Endothelial cell of umbilical vein (primary cell): Measurements from ENCODE around the gene GAB2. TPM values are rescaled to one million over a fixed set of nuclear protein-coding genes. Genes with fewer than 3 reads are reported as not detected.

Experiments used
- BruUV-seq: library from RNA; stranded (reverse); fragments of 400-500 nt; replicated peaks from 2 replicates; lab custom pipeline; 2021; lab: Mats Ljungman, UMichigan
- CTCF ChIA-PET: fragments of 300-600, 350-600 bp; sonication (Branson Sonifier 250); formaldehyde crosslinking; loops from one replicate; lab custom pipeline; 2021; ENCODE audit warnings: antibody characterized with exemption, inconsistent platforms; lab: Charles Lee
- POLR2A ChIA-PET: fragments of 300-600, 350-600 bp; sonication (Branson Sonifier 250); formaldehyde crosslinking; loops from one replicate; lab custom pipeline; 2021; ENCODE audit warnings: antibody characterized with exemption, inconsistent platforms; lab: Charles Lee
- DNase-seq: peaks from one replicate; pipeline ENCODE4 v3.0.0-alpha.2; 2011; ENCODE audit warnings: low read depth, low spot score
- FAIRE-seq: peaks from 2 replicates; lab custom pipeline; 2011; peaks lifted over from hg19 to GRCh38; lab: Jason Lieb, UNC
- H2AFZ ChIP-seq: 2 replicates; pipeline ENCODE4 v1.6.0; 2012; ENCODE audit warnings: low read depth, low read length, control low read depth, inconsistent platforms
- H3K27ac ChIP-seq: 2 replicates; pipeline ENCODE4 v1.5.1; 2011; ENCODE audit warnings: low read depth, mild to moderate bottlenecking, control low read depth, low read length, moderate library complexity; ENCODE audit not compliant: insufficient read depth
- H3K27me3 ChIP-seq, 2 experiments: 2 replicates each; pipeline versions ENCODE4 v1.6.0 to v1.6.1; 2011; ENCODE audit warnings: low read length in 2 of 2, mixed read lengths in 1 of 2; ENCODE audit not compliant: control insufficient read depth in 2 of 2, insufficient read depth in 2 of 2
- H3K36me3 ChIP-seq, 2 experiments: 2 replicates in 1 of 2; 3 replicates in 1 of 2; pipeline ENCODE4 v1.5.1; 2011; ENCODE audit warnings: low read length in 2 of 2, mild to moderate bottlenecking in 1 of 2, moderate library complexity in 1 of 2; ENCODE audit not compliant: control insufficient read depth in 2 of 2, insufficient read depth in 2 of 2; ENCODE audit errors: extremely low read depth in 1 of 2
- H3K4me1 ChIP-seq: 3 replicates; pipeline ENCODE4 v1.5.1; 2011; ENCODE audit warnings: mild to moderate bottlenecking, low read length; ENCODE audit not compliant: control insufficient read depth, insufficient read depth; ENCODE audit errors: extremely low read depth
- H3K4me2 ChIP-seq: 2 replicates; pipeline ENCODE4 v1.6.1; 2011; ENCODE audit warnings: low read length, control low read depth, mixed read lengths; ENCODE audit not compliant: insufficient read depth
- H3K4me3 ChIP-seq, 3 experiments: fragments of 200-600 bp in 1 of 3; sonication (generic), shearing (Covaris generic) in 1 of 3; replicated peaks in 1 of 3; 2 replicates each; pipeline ENCODE4 v1.5.1; 2011 to 2016; ENCODE audit warnings: control low read depth in 3 of 3, low read length in 3 of 3, mild to moderate bottlenecking in 2 of 3, inconsistent platforms in 1 of 3, low read depth in 1 of 3, moderate library complexity in 1 of 3; ENCODE audit not compliant: insufficient read depth in 1 of 3
- H3K79me2 ChIP-seq: 2 replicates; pipeline ENCODE4 v1.6.0; 2012; ENCODE audit warnings: low read length, inconsistent platforms; ENCODE audit not compliant: control insufficient read depth, insufficient read depth
- H3K9ac ChIP-seq: replicated peaks from 2 replicates; pipeline ENCODE3; 2011; ENCODE audit warnings: low read length, control low read depth; ENCODE audit not compliant: insufficient read depth; ENCODE audit errors: extremely low read depth
- H3K9me1 ChIP-seq: replicated peaks from 3 replicates; pipeline ENCODE4 v1.6.0; 2011; ENCODE audit warnings: mild to moderate bottlenecking, low read length; ENCODE audit not compliant: control insufficient read depth, insufficient read depth; ENCODE audit errors: extremely low read depth
- H3K9me3 ChIP-seq: replicated peaks from 2 replicates; pipeline ENCODE4 v1.5.1; 2012; ENCODE audit warnings: low read length, inconsistent platforms; ENCODE audit not compliant: control insufficient read depth, insufficient read depth
- H4K20me1 ChIP-seq: replicated peaks from 2 replicates; pipeline ENCODE3; 2011; ENCODE audit warnings: mild to moderate bottlenecking, low read length; ENCODE audit not compliant: control insufficient read depth, insufficient read depth; ENCODE audit errors: extremely low read depth
- FOS ChIP-seq: IDR thresholded peaks from 2 replicates; pipeline ENCODE4 v1.6.1; 2011; ENCODE audit warnings: mild to moderate bottlenecking, low read length, moderate library complexity, borderline replicate concordance; ENCODE audit not compliant: insufficient read depth
- JUN ChIP-seq: IDR thresholded peaks from 2 replicates; pipeline ENCODE4 v1.6.1; 2011; ENCODE audit warnings: borderline replicate concordance, low read depth; ENCODE audit not compliant: insufficient read length, insufficient read depth
- MYC ChIP-seq: IDR thresholded peaks from one replicate; pipeline ENCODE4 v1.6.1; 2011; ENCODE audit warnings: mild to moderate bottlenecking, low read depth, low read length
- POLR2A ChIP-seq: IDR thresholded peaks from 2 replicates; pipeline ENCODE4 v1.6.1; 2012; ENCODE audit warnings: low read depth, mild to moderate bottlenecking, control low read depth, low read length
- dilution Hi-C: fragments of 300-500 bp; cut with MboI; formaldehyde crosslinking; loops from one replicate; pipeline ENCODE4 v1.15.0; 2019; ENCODE audit warnings: low sequenced_read_pairs; ENCODE audit not compliant: extremely low pct_ligation_motif_present
- intact Hi-C: fragments of 100-400 bp; cut with micrococcal nuclease; formaldehyde crosslinking; loops from one replicate; pipeline ENCODE4 v1.10.0; 2022
- polyA plus RNA-seq, 4 experiments: library from polyadenylated mRNA; depleted of rRNA in 3 of 4; stranded (reverse) in 3 of 4; unstranded in 1 of 4; fragments of >200 nt; gene quantifications; 2 replicates each; pipeline versions ENCODE4 v1.2.1 to v1.2.3, GENCODE V29; 2011 to 2012; ENCODE audit warnings: missing spikeins in 1 of 4
- total RNA-seq: library from RNA; stranded (reverse); gene quantifications from 2 replicates; pipeline ENCODE4 v1.2.3, GENCODE V29; 2021
- TF ChIP-seq, protein P1 (sequence below): IDR thresholded peaks from 2 replicates; pipeline ENCODE4 v1.6.1; 2011; ENCODE audit not compliant: insufficient read depth, insufficient read length
- TF ChIP-seq, protein P2 (sequence below), 2 donors: IDR thresholded peaks; 1 replicate in 1 of 2; 2 replicates in 1 of 2; pipeline ENCODE4 v1.5.1; 2011; ENCODE audit warnings: low read length in 2 of 2, mild to moderate bottlenecking in 2 of 2, moderate library complexity in 2 of 2, control low read depth in 1 of 2, inconsistent platforms in 1 of 2, low read depth in 1 of 2; ENCODE audit not compliant: insufficient read depth in 1 of 2; ENCODE audit errors: extremely low read depth in 1 of 2

GAB2 gene
- total and polyA plus RNA-seq, 2 donors (not counting 3 experiments of a cell fraction or from before 2014, with no cell fraction given) = 19.6 to 39.6 TPM

DNA sequence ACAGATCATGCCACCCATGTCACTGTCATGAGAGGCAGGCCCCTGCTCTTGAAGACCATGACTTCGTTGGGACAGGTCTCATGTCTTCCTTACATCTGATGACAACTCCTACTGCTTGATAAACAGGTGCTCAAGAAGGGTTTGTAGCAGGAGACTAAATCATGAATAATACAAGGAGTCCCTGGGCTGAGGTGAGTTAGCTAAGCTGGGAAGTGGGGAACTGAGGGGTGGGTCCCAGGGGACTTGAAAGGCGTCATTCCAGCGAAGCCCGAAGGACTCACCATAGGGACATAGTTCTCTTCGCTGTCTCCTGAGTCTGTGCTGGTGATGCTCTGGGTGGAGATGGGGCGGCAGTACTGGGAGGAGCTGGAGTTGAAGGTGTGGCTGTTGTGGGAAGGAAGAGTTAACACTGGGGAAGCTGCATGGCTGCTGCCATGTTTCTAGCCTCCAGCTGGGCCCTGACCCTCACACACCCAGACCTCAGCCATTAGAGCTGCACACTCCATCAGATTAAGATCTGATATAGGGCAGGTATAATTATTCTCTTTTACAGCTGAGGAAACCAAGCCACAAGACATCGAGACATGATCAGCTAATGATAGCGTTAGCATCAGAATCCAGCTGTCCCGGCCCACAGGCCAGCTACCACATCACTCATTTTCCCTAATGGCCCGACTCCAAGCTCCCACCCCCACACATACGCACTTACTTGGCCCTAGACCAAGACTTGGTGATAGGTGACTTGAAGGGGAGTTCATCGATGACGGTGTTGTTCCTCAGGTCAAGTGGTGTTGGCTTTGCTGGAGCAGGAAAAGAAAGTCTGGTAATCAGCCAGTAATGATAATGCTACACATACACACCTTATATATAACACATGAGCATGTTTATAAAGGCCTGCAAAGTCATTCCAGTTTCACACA, 196.0 kb downstream of the GAB2 start:
- H3K4me3 ChIP-seq = no peak overlapping the region
- H3K36me3 ChIP-seq = peaks cover 26 to 73% of the 10 kb centered on the region in 2 experiments
- no peaks in the 10 kb centered on the region for H3K9me3 ChIP-seq
- DNase-seq (no peak), FAIRE-seq (no peak)
- no peaks in the 10 kb centered on the region for H3K79me2 ChIP-seq
- TF ChIP-seq FOS = no peak
- TF ChIP-seq MYC = no peak
- no peak for TF ChIP-seq POLR2A
- TF ChIP-seq JUN = no peak
- POLR2A ChIA-PET = no interaction called here
- H3K9ac ChIP-seq = no peak overlapping the region
- H3K27ac ChIP-seq = no peak overlapping the region
- CTCF ChIA-PET = interaction anchor here (0.6 to 2.6 kb wide), 2 partner anchors 211 to 343 kb away, joined by 3 to 10 read pairs; no protein-coding TSS in a partner anchor
- intact Hi-C loops = no loop called here
- no TSS peak for BruUV-seq
- H2AFZ ChIP-seq = no peak overlapping the region
- dilution Hi-C loops = no loop called here
- no peaks in the 10 kb centered on the region for H4K20me1 ChIP-seq
- H3K4me1 ChIP-seq = no peaks in the 10 kb centered on the region
- H3K9me1 ChIP-seq = no peaks in the 10 kb centered on the region
- no peak overlapping the region for H3K4me2 ChIP-seq
- H3K27me3 ChIP-seq = no peaks in the 10 kb centered on the region

DNA sequence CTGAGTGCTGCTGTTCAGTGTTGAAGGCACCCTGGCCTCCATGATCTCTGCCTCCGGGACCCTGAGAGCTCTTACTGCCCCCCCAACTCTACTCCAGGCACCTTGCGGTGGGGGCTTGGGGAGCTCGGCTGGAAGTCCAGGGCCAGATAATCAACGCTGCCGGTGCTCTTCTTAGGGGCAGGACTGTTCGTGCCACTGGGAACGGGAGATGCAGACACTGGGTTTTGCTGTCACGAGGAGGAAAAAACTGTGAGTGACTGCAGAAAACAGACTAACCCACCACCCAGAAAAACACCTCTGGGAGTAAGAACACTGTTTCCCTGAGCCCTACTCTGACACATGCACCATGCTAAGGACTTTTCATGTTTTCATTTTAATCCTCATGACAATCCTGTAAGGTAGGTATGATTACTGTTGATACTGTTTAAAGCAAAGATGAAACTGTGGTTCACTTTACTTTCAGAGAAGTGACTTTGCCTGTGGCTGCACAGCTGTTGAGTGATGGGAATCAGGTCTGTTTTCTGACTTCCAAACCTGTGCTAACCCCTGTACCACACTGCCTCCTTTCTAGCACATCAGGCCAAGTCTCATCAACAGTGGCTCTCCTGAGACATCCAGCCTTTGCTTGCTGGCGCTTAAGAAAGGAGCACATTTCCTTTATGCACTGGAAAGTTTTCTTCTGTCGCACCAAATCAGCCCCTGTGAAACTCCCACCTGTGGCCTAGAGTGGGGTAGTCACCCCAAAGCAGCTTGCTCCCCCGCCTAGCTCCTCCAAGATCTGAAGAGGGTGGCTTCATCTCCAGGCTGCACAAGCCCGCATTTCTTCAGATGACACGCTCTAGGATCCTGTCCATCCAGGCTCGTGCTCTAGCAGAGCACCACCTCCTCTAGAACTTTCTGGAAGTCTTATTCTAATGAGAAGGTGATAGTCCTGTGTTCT, 197.1 kb downstream of the GAB2 start:
- CTCF ChIA-PET = interaction anchor here (0.6 to 2.6 kb wide), 3 partner anchors 14 to 344 kb away, joined by 3 to 10 read pairs (median 3); no protein-coding TSS in a partner anchor

More for the DNA sequence above, 197.1 kb downstream of the GAB2 start:
- TF ChIP-seq FOS = no peak
- TF ChIP-seq, protein P1, sequence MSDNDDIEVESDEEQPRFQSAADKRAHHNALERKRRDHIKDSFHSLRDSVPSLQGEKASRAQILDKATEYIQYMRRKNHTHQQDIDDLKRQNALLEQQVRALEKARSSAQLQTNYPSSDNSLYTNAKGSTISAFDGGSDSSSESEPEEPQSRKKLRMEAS = no peak
- no peak for TF ChIP-seq POLR2A
- TF ChIP-seq JUN = no peak
- TF ChIP-seq, protein P2, sequence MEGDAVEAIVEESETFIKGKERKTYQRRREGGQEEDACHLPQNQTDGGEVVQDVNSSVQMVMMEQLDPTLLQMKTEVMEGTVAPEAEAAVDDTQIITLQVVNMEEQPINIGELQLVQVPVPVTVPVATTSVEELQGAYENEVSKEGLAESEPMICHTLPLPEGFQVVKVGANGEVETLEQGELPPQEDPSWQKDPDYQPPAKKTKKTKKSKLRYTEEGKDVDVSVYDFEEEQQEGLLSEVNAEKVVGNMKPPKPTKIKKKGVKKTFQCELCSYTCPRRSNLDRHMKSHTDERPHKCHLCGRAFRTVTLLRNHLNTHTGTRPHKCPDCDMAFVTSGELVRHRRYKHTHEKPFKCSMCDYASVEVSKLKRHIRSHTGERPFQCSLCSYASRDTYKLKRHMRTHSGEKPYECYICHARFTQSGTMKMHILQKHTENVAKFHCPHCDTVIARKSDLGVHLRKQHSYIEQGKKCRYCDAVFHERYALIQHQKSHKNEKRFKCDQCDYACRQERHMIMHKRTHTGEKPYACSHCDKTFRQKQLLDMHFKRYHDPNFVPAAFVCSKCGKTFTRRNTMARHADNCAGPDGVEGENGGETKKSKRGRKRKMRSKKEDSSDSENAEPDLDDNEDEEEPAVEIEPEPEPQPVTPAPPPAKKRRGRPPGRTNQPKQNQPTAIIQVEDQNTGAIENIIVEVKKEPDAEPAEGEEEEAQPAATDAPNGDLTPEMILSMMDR (IDR thresholded peaks at IDR 0.05; ENCODE audit: extremely low read depth in 1 of 2, insufficient read depth in 1 of 2, low read depth in 1 of 2, low read length in 2 of 2) = no peak
- Histone ChIP-seq H2AFZ (no peak overlapping the region), H4K20me1 (no peaks in the 10 kb centered on the region), H3K36me3 (peaks cover 26 to 81% of the 10 kb centered on the region in 2 experiments), H3K79me2 (no peaks in the 10 kb centered on the region), H3K27me3 (no peaks in the 10 kb centered on the region), H3K4me1 (no peaks in the 10 kb centered on the region), H3K9me1 (no peaks in the 10 kb centered on the region), H3K9me3 (no peaks in the 10 kb centered on the region), H3K4me2 (no peak overlapping the region), H3K9ac (no peak overlapping the region), H3K27ac (no peak overlapping the region), H3K4me3 (no peak overlapping the region)
- BruUV-seq = no TSS peak
- POLR2A ChIA-PET = no interaction called here
- FAIRE-seq = no peak
- intact Hi-C loops (no loop called here), dilution Hi-C loops (no loop called here)
- DNase-seq = no peak
